GM15510 (cell line): ENCODE results near the gene MAMLD1.

Experiments
- POLR2A ChIP-seq: IDR thresholded peaks from 3 replicates; pipeline ENCODE4 v1.6.1; 2011; ENCODE audit warnings: borderline replicate concordance; ENCODE audit not compliant: insufficient read length; ENCODE audit errors: extremely low read depth

Gene MAMLD1

DNA sequence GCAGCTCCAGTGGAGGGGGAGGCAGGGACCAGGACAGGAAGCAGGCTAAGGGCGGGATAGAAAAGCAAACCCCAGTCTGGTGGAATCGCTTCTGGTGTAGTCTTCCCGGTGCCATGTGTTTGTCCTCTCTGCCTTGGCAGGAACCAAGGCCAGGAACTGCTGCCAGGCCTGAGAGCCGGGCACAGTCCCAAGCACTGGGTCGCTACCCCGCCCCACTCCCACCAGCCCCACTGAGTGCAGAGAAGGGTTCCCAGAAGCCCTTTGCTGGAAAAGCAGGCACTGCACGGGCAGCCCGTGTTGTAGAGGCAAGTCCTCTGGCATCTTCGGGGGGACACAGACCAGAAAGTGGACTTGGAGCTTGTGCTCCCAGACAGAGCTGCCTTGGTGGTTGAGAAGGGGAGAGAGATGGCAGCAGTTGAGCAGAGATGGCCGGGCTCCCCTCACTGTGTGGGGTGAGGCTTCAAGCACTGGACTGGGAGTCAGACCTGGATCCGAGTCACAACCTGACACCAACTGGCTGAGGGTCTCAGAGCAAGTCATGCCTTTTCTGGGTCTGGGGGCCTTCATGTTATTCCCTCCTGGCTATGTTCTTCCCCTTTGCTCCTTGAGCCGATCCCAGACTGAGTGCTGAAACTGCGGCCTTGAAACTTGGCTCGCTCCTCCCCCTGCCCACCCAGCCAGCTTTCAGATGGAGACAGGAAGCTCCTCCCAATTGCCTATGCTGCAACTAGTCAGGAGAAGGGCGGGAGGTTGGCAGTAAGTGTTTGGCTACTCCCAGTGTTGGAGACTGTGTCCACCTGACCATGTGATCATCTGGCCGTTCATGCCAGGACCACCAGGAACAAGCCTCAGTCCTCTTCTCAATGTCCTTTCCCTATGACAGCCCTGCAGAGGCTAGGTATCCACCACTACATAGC lies 145.6 kb downstream of the MAMLD1 start:
- no peak for TF ChIP-seq POLR2A

- no peak for TF ChIP-seq POLR2A
Observed at GRCh38 chrX:150509703-150510102, 146.6 kb downstream of the MAMLD1 start.

DNA sequence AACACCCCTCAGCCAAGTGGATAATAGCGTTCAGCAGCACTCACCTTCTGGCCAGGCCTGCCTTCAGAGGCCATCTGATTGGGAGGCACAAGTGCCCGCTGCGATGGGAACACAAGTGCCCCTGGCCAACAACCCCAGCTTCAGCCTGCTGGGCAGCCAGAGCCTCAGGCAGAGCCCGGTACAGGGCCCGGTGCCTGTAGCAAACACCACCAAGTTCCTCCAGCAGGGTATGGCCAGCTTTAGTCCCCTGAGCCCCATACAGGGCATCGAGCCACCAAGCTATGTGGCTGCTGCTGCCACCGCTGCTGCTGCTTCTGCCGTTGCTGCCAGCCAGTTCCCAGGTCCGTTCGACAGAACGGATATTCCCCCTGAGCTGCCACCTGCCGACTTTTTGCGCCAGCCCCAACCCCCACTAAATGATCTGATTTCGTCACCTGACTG lies 149.4 kb downstream of the MAMLD1 start:
- TF ChIP-seq POLR2A: no peak

DNA sequence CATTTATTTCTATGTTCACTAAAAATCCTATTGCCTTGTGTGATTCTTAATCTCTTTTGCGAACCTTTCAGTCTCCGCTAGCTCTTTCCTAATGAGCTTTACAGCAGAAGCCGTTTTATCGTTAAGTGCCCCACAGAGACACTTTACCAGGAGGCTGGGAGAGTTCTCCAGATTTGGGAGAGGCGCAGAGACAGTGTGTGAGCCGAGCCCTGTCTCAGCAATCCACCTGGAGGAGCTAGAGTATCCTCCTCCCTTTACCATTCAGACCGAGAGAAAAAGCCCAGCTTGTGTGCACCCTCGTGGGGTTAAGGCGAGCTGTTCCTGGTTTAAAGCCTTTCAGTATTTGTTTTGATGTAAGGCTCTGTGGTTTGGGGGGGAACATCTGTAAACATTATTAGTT lies 150.4 kb downstream of the MAMLD1 start:
- TF ChIP-seq POLR2A: no peak

DNA sequence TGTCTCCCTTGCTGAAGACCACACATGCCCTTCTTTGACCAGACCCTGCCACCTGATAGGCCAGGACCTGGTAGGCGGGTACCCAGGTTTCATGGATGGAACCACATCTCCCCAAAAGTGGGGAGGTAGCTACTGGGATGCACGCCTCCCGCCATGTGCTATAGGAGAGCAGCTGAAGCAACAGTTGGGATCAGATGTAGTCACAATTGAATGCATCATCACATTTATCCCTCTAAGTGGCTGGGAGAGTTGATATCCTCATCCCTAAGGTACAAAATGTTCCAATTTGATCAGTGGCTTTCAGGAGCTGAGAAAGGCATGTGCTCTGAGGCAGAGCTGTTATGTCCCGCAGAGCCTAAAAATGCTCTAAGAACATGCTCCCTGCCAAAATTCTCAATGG lies 151.3 kb downstream of the MAMLD1 start:
- no peak for TF ChIP-seq POLR2A

DNA sequence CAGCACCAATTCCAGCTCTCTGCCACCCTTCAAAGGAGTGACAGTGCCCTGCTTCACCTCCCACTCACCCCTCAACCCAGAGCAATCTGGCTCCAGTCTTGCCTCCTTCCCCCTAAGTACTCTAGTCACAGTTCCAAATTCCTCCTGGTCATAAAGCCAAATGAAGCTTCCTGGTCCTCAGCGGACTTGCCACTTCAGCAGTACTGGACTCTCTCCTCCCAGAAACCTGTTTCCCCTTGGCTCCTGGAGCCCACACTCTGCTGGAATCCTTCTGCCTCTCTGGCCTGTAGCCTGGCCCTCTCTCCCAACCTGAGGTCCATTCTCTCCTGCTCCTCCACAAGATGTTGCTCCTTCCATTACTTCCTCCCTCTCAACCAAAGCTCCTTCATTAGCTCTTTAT lies 152.7 kb downstream of the MAMLD1 start:
- TF ChIP-seq POLR2A: no peak

DNA sequence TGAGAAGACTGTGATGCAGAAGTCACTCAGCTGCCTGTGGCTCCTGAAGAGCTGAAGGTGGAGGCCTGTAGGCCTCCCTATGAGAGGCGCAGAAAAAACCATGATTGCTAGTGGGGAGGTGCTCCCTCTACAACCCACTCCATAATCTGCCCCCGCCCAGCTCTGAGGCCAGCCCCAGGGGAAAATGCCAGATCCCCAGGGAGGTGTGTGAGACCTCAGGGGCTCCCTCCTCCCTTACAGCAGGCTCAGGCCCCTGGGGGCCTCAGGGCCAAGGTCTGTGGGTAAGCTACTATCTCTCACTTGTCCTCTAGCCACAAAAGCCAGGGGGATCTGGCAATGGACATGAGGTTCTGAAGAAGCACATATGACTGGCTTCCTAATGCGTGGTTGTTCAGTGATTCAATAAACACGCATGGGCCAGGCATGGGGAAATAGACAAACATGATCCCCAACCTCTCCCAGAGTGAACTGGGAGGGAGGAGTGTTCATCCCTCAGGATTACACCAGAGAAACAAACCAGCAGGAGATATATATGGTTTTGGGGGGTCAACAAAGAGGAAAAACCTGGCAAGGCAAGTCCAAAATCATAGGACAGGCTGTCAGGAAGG lies 154.3 kb downstream of the MAMLD1 start:
- TF ChIP-seq POLR2A: no peak

DNA sequence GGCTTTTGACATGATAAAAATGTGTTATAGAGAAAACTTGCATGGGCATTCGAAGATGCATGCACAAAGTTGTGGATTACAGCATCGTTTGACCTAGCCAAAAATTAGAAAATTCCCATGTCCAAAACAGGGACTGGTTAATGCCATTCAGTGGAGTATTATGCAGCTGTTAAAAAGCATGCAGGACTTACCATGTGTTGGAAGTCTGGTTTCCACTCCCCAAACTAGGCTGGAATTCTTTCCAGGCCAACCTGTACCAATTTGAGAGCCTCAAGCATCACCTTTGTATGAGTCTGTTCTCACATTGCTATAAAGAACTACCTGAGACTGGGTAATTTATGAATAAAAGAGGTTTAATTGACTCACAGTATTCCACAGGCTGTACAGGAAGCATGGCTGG lies 159.4 kb downstream of the MAMLD1 start:
- TF ChIP-seq POLR2A: no peak

DNA sequence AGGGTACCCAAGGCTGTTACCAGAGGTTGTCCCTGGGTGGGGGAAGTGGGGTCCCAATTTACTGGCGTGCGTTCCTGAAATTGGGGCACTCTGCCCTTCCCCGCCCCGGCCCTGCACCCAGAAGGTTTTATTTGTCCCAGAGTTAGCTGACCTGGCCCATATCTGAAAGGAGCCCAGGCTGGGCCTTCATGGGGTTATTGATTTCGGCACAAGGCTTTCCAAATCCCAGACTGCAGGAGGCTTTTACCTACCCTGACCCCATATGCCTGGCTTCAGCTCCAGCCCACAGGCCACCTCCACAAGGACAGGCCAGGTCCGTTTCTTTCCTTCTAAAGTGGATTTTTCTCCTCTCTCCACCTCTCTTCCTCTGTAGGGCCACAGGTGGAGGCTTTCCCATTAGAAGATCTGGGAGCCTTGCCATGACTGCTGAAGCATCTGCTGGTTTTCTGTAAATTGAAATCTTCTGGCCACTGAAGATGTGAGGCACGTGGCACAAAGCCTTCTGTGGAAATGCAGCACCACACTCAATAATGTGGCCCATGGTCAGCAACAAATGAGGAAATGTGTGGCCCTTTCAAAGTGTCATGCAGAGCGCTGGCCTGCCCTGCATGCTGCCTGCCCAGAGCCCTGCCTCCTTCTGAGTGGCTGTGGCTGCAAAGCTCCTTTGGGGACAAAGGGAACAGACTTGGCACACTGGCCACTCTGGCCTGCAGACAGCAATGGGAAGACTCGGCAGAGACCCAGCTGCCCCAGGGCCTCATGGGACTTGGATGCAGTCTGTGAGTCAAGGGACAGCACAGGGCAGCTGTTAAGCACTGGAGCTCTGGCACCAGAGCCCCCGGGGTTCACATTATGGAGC lies 162.2 kb downstream of the MAMLD1 start:
- no peak for TF ChIP-seq POLR2A

- no peak for TF ChIP-seq POLR2A
Observed at GRCh38 chrX:150526692-150527091, 163.6 kb downstream of the MAMLD1 start.

- TF ChIP-seq POLR2A: no peak
Observed at GRCh38 chrX:150527108-150527507, 164.0 kb downstream of the MAMLD1 start.

DNA sequence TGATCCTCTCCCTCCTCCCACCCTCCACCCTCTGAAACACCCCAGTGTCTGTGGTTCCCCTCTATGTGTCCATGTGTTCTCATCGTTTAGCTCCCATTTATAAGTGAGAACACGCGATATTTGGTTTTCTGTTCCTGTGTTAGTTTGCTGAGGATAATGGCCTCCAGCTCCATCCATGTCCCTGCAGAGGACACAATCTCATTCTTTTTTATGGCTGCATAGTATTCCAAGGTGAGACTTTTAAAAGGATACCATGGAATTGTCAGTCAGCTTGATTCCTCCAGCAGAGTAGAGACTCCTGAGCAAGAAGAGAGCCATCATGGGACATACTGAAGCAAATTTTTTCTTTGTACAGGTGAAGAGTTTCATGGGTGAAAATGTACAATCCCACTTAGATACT lies 166.5 kb downstream of the MAMLD1 start:
- TF ChIP-seq POLR2A: no peak

- no peak for TF ChIP-seq POLR2A
Observed at GRCh38 chrX:150530821-150531220, 167.7 kb downstream of the MAMLD1 start.

DNA sequence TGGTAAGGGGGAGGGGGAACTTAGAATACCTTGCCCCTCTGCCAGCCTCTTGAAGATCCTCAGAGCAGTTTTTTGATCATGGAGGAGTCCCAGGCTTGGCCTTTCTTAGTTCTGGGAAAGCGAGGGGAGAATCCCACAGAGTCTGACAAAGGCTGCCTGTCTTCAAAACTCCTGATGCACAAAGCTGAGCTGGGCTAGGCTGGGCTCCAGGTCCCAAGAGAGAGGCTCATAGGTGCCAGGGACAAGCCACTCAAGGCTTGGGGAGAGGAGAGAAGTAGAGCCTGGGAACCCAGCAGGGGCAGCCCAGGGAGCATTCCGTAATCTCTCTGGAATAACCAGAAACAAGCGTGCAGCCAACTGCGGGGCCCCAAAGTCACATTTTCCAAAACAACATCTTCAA lies 168.3 kb downstream of the MAMLD1 start:
- no peak for TF ChIP-seq POLR2A

- TF ChIP-seq POLR2A: no peak
Observed at GRCh38 chrX:150533863-150534262, 170.7 kb downstream of the MAMLD1 start.

GRCh38 chrX:150536455-150537116 lies 173.5 kb downstream of the MAMLD1 start:
- TF ChIP-seq POLR2A: no peak

DNA sequence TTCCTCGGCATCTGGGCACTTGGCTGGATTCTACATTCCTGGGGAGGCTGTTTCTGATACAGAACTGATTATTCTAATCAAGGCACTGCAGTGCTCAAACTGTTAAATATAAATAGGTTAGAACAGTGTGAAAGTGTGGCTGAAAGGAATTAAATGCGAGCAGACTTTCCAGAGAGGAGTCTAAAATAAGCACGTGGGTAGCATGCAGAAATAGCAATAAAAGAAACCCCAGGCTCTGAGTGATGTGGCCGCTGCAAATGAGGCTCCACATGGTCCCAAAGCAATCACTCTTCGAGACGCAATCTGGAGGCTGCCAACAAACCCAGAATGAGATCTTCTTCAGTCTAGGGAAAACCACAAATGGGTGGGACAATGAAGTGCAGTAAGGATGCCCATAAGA lies 174.7 kb downstream of the MAMLD1 start:
- no peak for TF ChIP-seq POLR2A
